ENCODE measurements around the gene CARS1.

The CARS1 gene

DNA sequence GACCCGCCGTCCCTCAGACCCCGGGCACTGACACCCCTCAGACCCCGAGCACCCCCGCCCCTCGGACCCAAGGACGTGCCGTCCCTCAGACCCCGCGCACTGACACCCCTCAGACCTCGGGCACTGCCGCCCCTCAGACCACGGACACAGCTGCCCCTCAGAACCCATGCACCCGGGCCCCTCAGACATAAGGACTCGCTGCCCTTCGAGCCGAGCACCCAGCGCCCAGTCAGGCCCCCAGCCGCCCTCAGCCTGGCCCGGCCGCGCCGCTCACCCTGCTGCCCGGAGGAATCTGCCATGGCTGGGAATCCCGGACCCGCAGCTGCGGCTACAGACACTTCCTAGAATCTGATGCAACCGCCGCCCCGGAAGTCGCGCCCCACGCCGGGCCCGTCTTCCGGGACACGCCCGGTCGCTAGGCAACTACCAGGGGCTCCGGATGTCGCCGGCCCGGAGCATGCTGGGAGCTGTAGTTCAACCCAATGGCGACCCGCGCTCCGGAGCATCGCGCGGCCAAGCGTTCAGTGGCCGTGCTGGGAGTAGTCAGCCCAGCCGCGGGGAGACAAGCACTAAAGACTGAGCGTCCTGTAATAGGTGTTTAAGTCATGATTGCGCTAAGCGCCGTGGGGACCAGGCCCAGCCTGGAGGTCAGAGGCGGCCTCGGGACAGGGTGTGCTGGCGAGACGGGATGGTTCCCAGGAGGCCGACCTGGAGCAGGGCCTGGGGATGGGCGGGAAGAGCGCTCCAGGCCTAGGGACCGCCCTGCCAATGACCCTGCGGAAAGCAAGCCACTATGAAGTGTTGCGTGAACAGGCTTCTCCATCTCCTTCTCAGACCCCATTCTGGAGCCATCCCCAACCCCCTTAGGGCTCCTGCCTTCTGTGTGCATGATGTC is at the start of gene CARS1:
TSS of gene CARS1 (minus strand) at position 355 of the 895 bp plus-strand sequence. CDS start at position 299, 56 bp downstream.
- H3K27ac ChIP-seq (ENCODE audit: low read depth in 2 of 2, low read length in 2 of 2), result peak within 1 kb of the TSS; percentile 78 to 84
- no peaks in the 10 kb centered on the region for H3K9me3 ChIP-seq (ENCODE audit: control insufficient read depth in 2 of 2, low read length in 2 of 2)
- H3K27me3 ChIP-seq (ENCODE audit: control insufficient read depth in 2 of 2, insufficient read depth in 2 of 2, low read length in 2 of 2), result no peaks in the 10 kb centered on the region
- peak within 1 kb of the TSS; percentile 83 to 96 for H3K4me3 ChIP-seq (ENCODE audit: low read length in 2 of 2)
- H3K36me3 ChIP-seq (ENCODE audit: control insufficient read depth in 2 of 2, insufficient read depth in 2 of 2, low read length in 2 of 2), result peaks cover 2 to 5% of the 10 kb centered on the region in 2 donors
- H3K9ac ChIP-seq (ENCODE audit: low read depth in 1 of 2, low read length in 2 of 2), result peak within 1 kb of the TSS; percentile 80 to 87
- H3K4me1 ChIP-seq (ENCODE audit: control insufficient read depth in 2 of 2, insufficient read depth in 2 of 2, low read length in 2 of 2), result peaks cover 11 to 19% of the 10 kb centered on the region in 2 donors

DNA sequence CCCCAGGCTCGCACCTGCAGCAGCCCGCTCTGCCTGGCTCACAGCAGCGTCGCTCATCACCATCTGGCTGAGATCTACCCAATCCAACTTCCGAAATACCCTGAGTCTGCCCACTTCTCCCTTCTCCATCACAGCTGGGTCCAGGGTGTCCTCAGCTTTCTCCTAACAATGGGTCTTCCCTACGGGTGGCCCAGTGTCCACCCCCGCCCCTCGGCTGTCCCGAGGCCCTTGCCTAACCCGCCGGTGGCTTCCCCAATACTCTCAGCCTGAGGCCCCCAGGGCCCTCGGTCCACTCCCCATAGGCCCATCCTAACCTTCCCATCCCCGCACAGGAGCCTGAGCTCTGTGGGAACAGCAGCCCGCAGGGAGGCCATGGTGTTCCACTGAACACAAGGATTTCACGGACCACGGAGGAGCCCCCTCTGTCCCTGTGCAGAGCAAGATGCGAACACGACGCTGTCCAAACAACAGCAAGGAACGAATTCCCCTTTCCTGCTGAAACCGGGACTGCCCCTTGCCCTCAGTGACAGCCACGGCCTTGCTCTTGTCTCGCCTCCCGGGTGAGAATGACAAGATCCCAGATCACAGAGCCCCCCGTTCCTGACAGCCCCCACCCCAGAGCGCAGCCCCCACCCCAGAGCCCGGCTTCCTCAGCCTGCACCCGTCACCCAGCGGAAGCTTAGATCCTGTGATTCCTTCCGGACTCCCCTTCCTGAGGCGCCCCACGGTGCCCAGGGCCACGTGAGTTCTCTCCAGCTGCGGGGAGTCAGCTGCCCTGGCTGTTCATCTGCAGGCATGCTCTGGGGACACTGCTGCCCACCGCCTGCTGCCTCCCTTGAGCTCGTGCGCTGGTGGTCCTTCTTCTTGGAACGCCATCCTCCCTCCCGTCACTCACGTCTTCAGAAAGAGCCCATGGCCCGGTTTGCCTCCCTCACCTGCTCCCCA is 48.8 kb upstream of the CARS1 start:
- H3K9me3 ChIP-seq (ENCODE audit: control insufficient read depth in 2 of 2, low read length in 2 of 2), result no peaks in the 10 kb centered on the region
- no peak overlapping the region for H3K27ac ChIP-seq (ENCODE audit: low read depth in 2 of 2, low read length in 2 of 2)
- H3K4me1 ChIP-seq (ENCODE audit: control insufficient read depth in 2 of 2, insufficient read depth in 2 of 2, low read length in 2 of 2), result no peaks in the 10 kb centered on the region
- peaks cover 11 to 13% of the 10 kb centered on the region in 2 donors for H3K36me3 ChIP-seq (ENCODE audit: control insufficient read depth in 2 of 2, insufficient read depth in 2 of 2, low read length in 2 of 2)
- H3K4me3 ChIP-seq (ENCODE audit: low read length in 2 of 2), result no peak overlapping the region
- no peaks in the 10 kb centered on the region for H3K27me3 ChIP-seq (ENCODE audit: control insufficient read depth in 2 of 2, insufficient read depth in 2 of 2, low read length in 2 of 2)
- no peak overlapping the region for H3K9ac ChIP-seq (ENCODE audit: low read depth in 1 of 2, low read length in 2 of 2)

DNA sequence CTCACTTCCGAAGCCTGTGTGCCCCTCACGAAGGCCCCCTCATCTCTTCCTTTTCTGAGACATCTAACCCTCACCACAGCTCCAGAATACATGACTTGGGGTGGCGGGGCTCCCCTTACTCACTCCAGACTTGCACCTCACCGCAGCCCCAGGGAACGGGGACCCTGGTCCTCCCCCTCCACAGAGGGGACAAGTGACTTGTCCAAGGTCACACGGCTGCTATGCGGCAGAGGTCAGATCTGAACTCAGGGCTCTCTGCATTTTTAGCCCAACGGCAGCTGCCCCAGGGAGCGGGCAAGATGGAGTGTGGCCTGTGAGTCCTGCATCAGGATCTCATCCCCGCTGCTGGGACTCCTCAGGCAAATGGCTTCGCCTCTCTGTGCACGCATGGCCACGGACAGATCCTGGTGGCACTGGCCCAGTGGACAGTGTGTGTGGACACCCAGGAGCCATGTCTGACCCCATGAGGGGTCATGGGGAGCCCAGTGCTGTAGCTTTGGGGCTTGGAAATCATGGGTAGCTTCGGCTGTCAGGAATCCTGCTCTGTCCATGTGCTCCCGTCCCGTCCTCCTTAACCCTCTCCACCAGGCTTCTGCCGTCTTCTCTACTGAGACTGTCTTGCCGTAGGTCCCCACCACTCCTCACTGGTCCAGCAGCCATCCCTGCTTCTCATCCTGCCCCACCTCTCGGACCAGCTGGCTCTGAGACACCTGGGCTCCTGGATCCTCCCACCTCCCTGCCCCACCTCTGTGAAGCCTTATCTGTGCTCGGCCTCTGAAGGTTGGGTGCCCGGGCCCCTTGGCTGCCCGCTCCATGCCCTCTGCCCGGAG is 48.0 kb upstream of the CARS1 start:
- H3K36me3 ChIP-seq (ENCODE audit: control insufficient read depth in 2 of 2, insufficient read depth in 2 of 2, low read length in 2 of 2), result peaks cover 13 to 18% of the 10 kb centered on the region in 2 donors
- peaks cover 0 to under 1% of the 10 kb centered on the region in 2 donors for H3K4me1 ChIP-seq (ENCODE audit: control insufficient read depth in 2 of 2, insufficient read depth in 2 of 2, low read length in 2 of 2)
- H3K27ac ChIP-seq (ENCODE audit: low read depth in 2 of 2, low read length in 2 of 2), result no peak overlapping the region
- H3K4me3 ChIP-seq (ENCODE audit: low read length in 2 of 2), result no peak overlapping the region
- H3K9me3 ChIP-seq (ENCODE audit: control insufficient read depth in 2 of 2, low read length in 2 of 2), result no peaks in the 10 kb centered on the region
- no peak overlapping the region for H3K9ac ChIP-seq (ENCODE audit: low read depth in 1 of 2, low read length in 2 of 2)
- H3K27me3 ChIP-seq (ENCODE audit: control insufficient read depth in 2 of 2, insufficient read depth in 2 of 2, low read length in 2 of 2), result no peaks in the 10 kb centered on the region

DNA sequence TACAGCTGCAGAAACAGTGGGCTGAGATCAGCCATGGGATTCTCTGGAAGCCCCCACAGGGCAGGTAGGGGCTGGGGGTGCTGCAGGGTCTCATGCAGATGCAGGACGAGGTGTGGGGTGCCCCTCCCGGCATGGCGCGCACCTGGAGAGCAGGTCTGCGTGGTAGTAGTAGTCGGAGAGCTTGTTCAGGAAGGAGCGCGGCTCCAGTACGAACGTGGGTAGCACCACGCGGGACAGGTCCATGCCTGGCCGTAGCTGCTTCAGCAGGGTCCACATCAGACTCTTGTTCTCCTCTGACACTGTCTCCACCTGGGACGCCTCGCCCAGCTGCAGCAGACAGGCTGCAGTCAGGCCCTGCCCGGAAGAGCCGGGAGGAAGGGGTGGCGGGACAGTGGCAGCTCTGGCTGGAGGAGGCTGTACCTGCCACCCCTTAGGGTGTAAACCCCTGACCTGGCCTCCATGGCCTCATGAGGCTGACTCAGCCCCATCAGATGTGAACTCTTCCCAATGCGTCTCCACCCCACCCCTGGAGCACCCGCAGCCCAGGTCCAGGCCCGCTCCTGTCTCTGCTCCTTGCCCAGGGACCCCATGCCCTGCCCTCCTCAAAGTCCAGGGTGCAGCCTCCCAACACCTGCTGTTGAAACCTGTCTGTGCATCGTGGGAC is 47.0 kb upstream of the CARS1 start:
- Histone ChIP-seq H3K36me3 (ENCODE audit: control insufficient read depth in 2 of 2, insufficient read depth in 2 of 2, low read length in 2 of 2) (peaks cover 17 to 23% of the 10 kb centered on the region in 2 donors), H3K27ac (ENCODE audit: low read depth in 2 of 2, low read length in 2 of 2) (no peak overlapping the region), H3K27me3 (ENCODE audit: control insufficient read depth in 2 of 2, insufficient read depth in 2 of 2, low read length in 2 of 2) (no peaks in the 10 kb centered on the region), H3K4me3 (ENCODE audit: low read length in 2 of 2) (no peak overlapping the region), H3K9ac (ENCODE audit: low read depth in 1 of 2, low read length in 2 of 2) (no peak overlapping the region), H3K4me1 (ENCODE audit: control insufficient read depth in 2 of 2, insufficient read depth in 2 of 2, low read length in 2 of 2) (peaks cover 0 to 3% of the 10 kb centered on the region in 2 donors), H3K9me3 (ENCODE audit: control insufficient read depth in 2 of 2, low read length in 2 of 2) (no peaks in the 10 kb centered on the region)

DNA sequence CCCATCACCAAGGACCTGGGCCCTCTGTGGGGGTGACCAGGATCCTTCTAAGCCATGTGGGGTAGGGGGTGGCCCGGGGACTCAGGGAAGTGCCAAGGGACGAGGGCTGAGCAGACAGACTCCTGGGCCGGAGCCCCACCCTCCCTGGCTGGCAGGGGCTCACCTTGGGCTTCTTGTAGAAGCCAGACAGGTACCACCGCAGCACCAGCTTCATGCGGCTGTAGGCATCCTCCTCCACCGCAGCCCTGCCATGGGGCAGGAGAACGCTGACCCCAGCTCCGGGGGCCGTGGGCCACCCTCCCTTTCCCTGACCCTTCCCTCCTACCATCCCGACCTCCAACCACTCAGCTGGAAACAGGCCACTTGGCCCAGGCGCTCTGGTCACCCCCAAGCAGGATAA is 45.9 kb upstream of the CARS1 start:
- Histone ChIP-seq H3K4me3 (ENCODE audit: low read length in 2 of 2) (no peak overlapping the region), H3K9me3 (ENCODE audit: control insufficient read depth in 2 of 2, low read length in 2 of 2) (no peaks in the 10 kb centered on the region), H3K4me1 (ENCODE audit: control insufficient read depth in 2 of 2, insufficient read depth in 2 of 2, low read length in 2 of 2) (peaks cover 0 to 3% of the 10 kb centered on the region in 2 donors), H3K27me3 (ENCODE audit: control insufficient read depth in 2 of 2, insufficient read depth in 2 of 2, low read length in 2 of 2) (no peaks in the 10 kb centered on the region), H3K36me3 (ENCODE audit: control insufficient read depth in 2 of 2, insufficient read depth in 2 of 2, low read length in 2 of 2) (peaks cover 20 to 27% of the 10 kb centered on the region in 2 donors), H3K9ac (ENCODE audit: low read depth in 1 of 2, low read length in 2 of 2) (no peak overlapping the region), H3K27ac (ENCODE audit: low read depth in 2 of 2, low read length in 2 of 2) (no peak overlapping the region)

DNA sequence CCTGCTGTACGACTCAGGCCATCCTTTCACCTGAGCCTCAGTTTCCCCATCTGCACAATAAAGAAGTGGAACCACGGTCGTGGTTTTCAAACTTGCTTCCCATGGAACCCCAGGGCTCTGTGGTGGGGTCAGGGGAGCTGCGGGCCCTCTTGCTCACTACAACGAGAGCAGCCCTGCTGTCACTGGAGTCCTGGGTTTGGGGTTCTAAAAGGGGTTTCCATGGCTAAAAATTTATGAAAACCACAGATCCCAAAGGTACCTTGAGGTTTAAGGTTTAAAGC is 45.4 kb upstream of the CARS1 start:
- peaks cover 20 to 25% of the 10 kb centered on the region in 2 donors for H3K36me3 ChIP-seq (ENCODE audit: control insufficient read depth in 2 of 2, insufficient read depth in 2 of 2, low read length in 2 of 2)

DNA sequence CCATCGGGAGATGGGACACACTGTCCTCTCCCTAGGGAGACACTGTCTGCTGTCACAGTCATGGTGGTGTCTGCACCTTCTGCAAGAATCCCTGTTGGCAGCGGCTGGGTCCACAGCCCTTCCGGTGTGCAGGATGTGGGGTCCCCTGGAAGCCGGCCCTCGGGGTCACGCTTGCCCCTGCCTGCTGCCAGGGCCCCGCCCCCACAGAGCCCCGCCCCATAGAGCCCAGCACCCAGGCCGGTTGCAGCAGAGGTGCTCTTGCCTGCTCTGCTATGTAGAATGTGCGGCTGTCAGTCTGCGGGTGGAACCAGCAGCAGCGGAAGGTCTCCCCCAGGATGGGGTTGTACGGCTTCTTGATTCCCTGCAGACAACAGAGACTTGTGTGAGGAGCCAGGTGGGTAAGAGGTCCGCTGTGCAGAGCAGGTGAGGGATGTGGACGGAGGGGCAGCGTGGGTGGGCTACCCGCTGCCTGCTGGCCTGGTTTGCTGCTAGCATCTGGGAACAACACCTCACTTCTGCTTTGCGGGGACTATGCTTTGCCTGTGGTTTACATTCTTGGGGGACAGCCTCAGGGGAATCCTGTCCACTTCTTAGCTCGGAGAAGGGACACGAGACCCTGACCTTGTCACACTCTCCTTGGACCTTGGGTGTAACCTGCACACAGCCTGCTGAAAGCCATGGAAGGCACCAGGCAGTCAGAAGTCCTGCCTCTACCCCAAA is 44.9 kb upstream of the CARS1 start:
- Histone ChIP-seq H3K9me3 (ENCODE audit: control insufficient read depth in 2 of 2, low read length in 2 of 2) (no peaks in the 10 kb centered on the region), H3K9ac (ENCODE audit: low read depth in 1 of 2, low read length in 2 of 2) (no peak overlapping the region), H3K4me1 (ENCODE audit: control insufficient read depth in 2 of 2, insufficient read depth in 2 of 2, low read length in 2 of 2) (peaks cover 0 to 3% of the 10 kb centered on the region in 2 donors), H3K36me3 (ENCODE audit: control insufficient read depth in 2 of 2, insufficient read depth in 2 of 2, low read length in 2 of 2) (peaks cover 17 to 22% of the 10 kb centered on the region in 2 donors), H3K27ac (ENCODE audit: low read depth in 2 of 2, low read length in 2 of 2) (no peak overlapping the region), H3K4me3 (ENCODE audit: low read length in 2 of 2) (no peak overlapping the region), H3K27me3 (ENCODE audit: control insufficient read depth in 2 of 2, insufficient read depth in 2 of 2, low read length in 2 of 2) (no peaks in the 10 kb centered on the region)

More for the DNA sequence above, 45.4 kb upstream of the CARS1 start:
- peaks cover 0 to 3% of the 10 kb centered on the region in 2 donors for H3K4me1 ChIP-seq (ENCODE audit: control insufficient read depth in 2 of 2, insufficient read depth in 2 of 2, low read length in 2 of 2)
- H3K4me3 ChIP-seq (ENCODE audit: low read length in 2 of 2), result no peak overlapping the region
- no peaks in the 10 kb centered on the region for H3K9me3 ChIP-seq (ENCODE audit: control insufficient read depth in 2 of 2, low read length in 2 of 2)
- no peak overlapping the region for H3K27ac ChIP-seq (ENCODE audit: low read depth in 2 of 2, low read length in 2 of 2)
- no peak overlapping the region for H3K9ac ChIP-seq (ENCODE audit: low read depth in 1 of 2, low read length in 2 of 2)
- H3K27me3 ChIP-seq (ENCODE audit: control insufficient read depth in 2 of 2, insufficient read depth in 2 of 2, low read length in 2 of 2), result no peaks in the 10 kb centered on the region

DNA sequence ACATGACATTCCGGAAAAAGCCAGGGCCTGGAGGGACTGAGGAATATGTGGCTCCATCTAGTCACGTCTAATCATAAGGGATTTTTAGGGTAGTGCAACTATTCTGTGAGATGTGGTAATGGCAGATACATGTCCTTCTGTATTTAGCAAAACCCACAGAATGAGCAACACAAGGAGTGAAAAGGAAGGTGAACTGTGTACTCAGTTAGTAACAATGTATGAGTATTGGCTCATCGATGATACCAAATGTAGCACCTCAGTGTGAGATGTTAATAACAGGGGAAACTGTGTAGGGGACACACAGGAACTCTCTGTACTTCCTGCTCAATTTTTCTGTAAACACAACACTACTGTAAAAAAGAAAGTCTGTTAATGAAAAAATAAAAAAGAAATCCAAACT is 42.0 kb upstream of the CARS1 start:
- no peak overlapping the region for H3K4me3 ChIP-seq (ENCODE audit: low read length in 2 of 2)
- no peak overlapping the region for H3K9ac ChIP-seq (ENCODE audit: low read depth in 1 of 2, low read length in 2 of 2)
- no peak overlapping the region for H3K27ac ChIP-seq (ENCODE audit: low read depth in 2 of 2, low read length in 2 of 2)
- H3K27me3 ChIP-seq (ENCODE audit: control insufficient read depth in 2 of 2, insufficient read depth in 2 of 2, low read length in 2 of 2), result no peaks in the 10 kb centered on the region
- no peaks in the 10 kb centered on the region for H3K9me3 ChIP-seq (ENCODE audit: control insufficient read depth in 2 of 2, low read length in 2 of 2)
- H3K36me3 ChIP-seq (ENCODE audit: control insufficient read depth in 2 of 2, insufficient read depth in 2 of 2, low read length in 2 of 2), result peaks cover 9 to 22% of the 10 kb centered on the region in 2 donors
- peaks cover 0 to 3% of the 10 kb centered on the region in 2 donors for H3K4me1 ChIP-seq (ENCODE audit: control insufficient read depth in 2 of 2, insufficient read depth in 2 of 2, low read length in 2 of 2)
